ENCODE data around the gene ORC5.

Gene ORC5

DNA sequence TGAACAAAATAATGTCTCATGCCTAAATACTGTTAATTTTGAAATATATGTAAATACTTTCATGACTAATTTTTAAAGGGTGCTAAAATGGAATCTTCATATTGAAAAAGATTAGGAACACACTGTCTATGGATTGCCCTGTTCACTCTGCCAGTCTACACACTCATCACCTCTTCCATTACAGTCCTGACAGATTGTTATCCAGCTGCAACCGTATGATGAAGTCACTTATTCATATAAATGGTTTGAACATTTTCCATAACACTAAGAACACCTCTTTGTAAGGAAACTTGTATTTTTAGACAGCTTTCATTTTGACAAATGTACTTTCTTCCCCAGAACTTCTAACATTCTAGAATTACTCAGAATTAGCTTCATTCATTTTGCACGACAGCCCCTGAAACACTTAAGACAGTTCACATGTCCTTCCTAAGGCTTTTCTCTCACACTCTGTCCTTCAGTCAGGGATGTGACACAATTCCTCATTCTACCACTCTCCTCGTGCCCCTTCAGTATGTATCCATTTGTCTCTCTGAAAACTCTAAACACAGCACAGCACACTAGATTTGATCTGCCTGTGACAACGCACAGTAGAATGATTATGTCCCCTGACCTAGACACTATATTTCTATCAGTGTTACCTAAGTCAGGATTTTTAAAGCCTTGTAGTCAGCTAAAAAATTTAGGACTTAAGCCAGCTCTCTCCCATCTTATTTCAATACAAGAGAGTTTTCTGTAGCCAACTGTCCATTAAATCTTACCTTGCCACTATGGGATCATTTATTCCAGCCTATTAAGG is 71.9 kb downstream of the ORC5 start:
- TF ChIP-seq, protein P1, sequence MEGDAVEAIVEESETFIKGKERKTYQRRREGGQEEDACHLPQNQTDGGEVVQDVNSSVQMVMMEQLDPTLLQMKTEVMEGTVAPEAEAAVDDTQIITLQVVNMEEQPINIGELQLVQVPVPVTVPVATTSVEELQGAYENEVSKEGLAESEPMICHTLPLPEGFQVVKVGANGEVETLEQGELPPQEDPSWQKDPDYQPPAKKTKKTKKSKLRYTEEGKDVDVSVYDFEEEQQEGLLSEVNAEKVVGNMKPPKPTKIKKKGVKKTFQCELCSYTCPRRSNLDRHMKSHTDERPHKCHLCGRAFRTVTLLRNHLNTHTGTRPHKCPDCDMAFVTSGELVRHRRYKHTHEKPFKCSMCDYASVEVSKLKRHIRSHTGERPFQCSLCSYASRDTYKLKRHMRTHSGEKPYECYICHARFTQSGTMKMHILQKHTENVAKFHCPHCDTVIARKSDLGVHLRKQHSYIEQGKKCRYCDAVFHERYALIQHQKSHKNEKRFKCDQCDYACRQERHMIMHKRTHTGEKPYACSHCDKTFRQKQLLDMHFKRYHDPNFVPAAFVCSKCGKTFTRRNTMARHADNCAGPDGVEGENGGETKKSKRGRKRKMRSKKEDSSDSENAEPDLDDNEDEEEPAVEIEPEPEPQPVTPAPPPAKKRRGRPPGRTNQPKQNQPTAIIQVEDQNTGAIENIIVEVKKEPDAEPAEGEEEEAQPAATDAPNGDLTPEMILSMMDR (IDR thresholded peaks at IDR 0.05; ENCODE audit: low read depth, low read length) = no peak
- no peak for DNase-seq (ENCODE audit: low read depth in 2 of 2)
- H3K4me3 ChIP-seq (replicated peaks in 1 of 2; ENCODE audit: low read depth in 2 of 2, low read length in 2 of 2) = no peak overlapping the region

DNA sequence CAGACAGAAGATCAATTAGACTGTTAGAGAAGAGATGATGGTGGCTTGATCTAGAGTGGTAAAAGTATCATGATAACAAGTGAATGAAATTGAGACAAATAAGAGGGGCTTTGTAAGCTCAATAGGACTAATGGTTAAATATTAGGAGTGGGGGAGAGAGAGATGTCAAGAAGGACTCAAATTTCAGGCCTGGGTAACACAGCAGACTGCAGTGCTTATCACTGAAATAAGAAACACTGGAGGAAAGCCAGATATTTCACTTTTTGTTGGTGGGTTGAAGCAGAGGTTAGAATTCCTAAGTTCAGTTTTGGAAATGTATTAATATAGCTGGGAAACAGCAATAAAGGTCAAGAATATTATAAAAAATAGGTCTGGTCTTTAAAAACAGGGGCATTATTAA is 74.6 kb downstream of the ORC5 start:
- peak in 1 of 2 donors; percentile 18 for DNase-seq (ENCODE audit: low read depth in 2 of 2)
- H3K4me3 ChIP-seq (replicated peaks in 1 of 2; ENCODE audit: low read depth in 2 of 2, low read length in 2 of 2) = no peak overlapping the region
- TF ChIP-seq, protein P1 (IDR thresholded peaks at IDR 0.05; ENCODE audit: low read depth, low read length) = no peak

DNA sequence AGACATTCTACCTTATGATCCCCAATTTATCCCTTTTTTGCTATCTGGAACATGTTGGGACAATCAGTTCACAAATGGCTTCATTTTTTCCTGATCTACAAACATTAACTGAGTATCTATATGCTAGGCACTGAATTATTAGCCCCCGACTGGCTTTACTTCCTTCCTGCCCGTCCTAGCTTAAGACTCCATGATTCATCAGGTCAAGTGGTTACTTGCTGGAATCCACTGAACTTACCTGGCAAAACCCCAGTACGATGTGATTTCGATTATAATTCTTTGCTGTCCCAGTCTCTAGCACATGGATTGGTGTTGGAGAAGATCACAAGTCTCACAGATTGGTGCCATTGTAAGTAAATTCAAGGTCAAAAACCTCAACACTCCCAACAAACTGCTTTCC is 77.1 kb downstream of the ORC5 start:
- TF ChIP-seq, protein P1 (IDR thresholded peaks at IDR 0.05; ENCODE audit: low read depth, low read length) = no peak
- DNase-seq (ENCODE audit: low read depth in 2 of 2) = no peak
- no peak overlapping the region for H3K4me3 ChIP-seq (replicated peaks in 1 of 2; ENCODE audit: low read depth in 2 of 2, low read length in 2 of 2)

DNA sequence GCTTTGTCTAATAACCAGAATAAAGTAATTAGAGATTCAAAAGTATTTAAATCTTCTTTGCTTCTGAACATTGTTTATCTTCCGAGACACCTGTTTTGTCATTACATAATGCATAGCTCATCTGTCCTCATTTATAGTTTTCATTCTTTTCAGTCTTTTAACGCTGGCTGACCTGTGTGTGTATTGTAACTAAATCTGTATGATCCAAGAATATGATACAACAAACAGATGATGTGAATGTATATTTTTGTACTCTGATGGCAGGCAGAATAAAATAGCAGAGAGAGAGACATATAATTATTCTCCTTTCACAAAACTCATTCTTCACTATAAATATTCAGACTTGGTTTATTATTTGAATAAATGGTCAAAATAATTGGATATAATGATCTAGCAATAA is 80.6 kb downstream of the ORC5 start:
- TF ChIP-seq, protein P1 (IDR thresholded peaks at IDR 0.05; ENCODE audit: low read depth, low read length) = no peak
- H3K4me3 ChIP-seq (replicated peaks in 1 of 2; ENCODE audit: low read depth in 2 of 2, low read length in 2 of 2) = no peak overlapping the region
- DNase-seq (ENCODE audit: low read depth in 2 of 2) = no peak

DNA sequence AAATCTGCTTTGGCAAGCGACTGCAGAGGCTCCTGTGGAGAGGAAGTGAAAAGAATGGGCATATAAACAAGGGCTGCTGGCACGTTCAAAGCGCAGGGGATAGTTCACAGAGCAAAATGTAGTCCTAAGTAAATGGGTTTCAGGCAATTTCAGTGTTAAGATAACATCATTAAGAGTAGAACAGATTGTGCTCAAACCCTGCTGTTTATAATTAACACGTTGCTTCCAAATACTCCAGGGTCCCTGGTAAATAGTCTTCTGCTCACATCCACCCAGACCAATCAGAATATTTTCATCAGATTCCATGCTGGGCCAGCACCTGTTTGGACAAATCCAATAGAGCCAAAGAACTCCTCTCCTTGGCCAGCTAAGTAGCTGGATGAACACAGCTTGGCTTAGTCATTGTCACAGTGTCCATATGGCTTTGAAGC is 81.4 kb downstream of the ORC5 start:
- DNase-seq (ENCODE audit: low read depth in 2 of 2) = peak in 1 of 2 donors; percentile 3
- H3K4me3 ChIP-seq (replicated peaks in 1 of 2; ENCODE audit: low read depth in 2 of 2, low read length in 2 of 2) = no peak overlapping the region
- TF ChIP-seq, protein P1 (IDR thresholded peaks at IDR 0.05; ENCODE audit: low read depth, low read length) = no peak

DNA sequence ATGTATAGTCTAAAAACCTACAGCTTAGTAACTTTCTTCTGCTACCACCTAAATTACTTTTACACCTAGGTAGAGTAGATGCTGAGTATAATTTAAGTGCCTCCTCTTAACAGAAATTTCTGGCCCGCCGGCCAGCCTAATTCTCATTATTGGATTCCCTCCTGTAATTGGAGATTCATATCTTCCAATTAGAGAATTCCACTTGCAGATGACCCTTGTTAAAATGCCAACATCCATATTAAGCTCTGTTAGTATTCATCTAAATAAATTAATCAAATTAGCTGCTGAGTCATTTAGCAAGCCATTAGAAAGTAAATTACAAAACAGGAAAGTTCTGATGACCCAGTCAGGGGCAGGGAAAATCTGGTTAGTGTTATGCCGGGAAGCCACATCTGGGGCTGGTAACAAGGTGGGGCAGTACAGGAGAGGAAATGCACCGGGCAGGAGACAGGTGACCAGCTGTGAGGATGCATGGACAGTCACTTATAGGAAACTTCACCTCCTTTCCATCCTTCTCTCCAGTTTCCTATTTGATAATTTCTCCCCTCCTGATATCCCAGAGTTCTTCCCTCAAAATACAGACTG is 82.8 kb downstream of the ORC5 start:
- DNase-seq (ENCODE audit: low read depth in 2 of 2) = no peak
- H3K4me3 ChIP-seq (replicated peaks in 1 of 2; ENCODE audit: low read depth in 2 of 2, low read length in 2 of 2) = no peak overlapping the region
- TF ChIP-seq, protein P1 (IDR thresholded peaks at IDR 0.05; ENCODE audit: low read depth, low read length) = no peak

Measured in cardiac fibroblast (primary cell).